H1 (cell line): ENCODE data around the gene PDE4B. TPM values are rescaled to one million over a fixed set of nuclear protein-coding genes. Genes with fewer than 3 reads are reported as not detected.

ENCODE experiments used
- BRCA1 ChIP-seq: IDR thresholded peaks from 2 replicates; pipeline ENCODE4 v1.6.1; 2012; ENCODE audit warnings: low read depth, low read length, improper control_type of control experiment
- CBX8 ChIP-seq: fragments of 300-800, 300-1000 bp; sonication (generic); IDR thresholded peaks from 2 replicates; pipeline ENCODE4 v1.7.1; 2016; ENCODE audit warnings: low read depth, low read length, borderline replicate concordance
- CEBPB ChIP-seq: IDR thresholded peaks from 2 replicates; pipeline ENCODE4 v1.6.1; 2012; ENCODE audit warnings: low read depth, low read length
- EP300 ChIP-seq, 2 experiments: IDR thresholded peaks; 1 replicate in 1 of 2; 2 replicates in 1 of 2; pipeline ENCODE4 v1.6.1; 2011 to 2012; ENCODE audit warnings: low read depth in 2 of 2, low read length in 2 of 2, mild to moderate bottlenecking in 2 of 2, borderline replicate concordance in 1 of 2, inconsistent platforms in 1 of 2, moderate library complexity in 1 of 2
- JUND ChIP-seq: IDR thresholded peaks from 2 replicates; pipeline ENCODE4 v1.6.1; 2011; ENCODE audit warnings: mild to moderate bottlenecking, improper control_type of control experiment, low read length
- NANOG ChIP-seq: IDR thresholded peaks from 2 replicates; pipeline ENCODE4 v1.6.1; 2011; ENCODE audit warnings: low read length, low read depth, mild to moderate bottlenecking, inconsistent platforms; ENCODE audit not compliant: insufficient read depth, poor library complexity, severe bottlenecking
- RNF2 ChIP-seq: fragments of 200-900, 300-1000 bp; sonication (generic); IDR thresholded peaks from 2 replicates; pipeline ENCODE4 v1.7.1; 2016; ENCODE audit warnings: borderline replicate concordance, low read depth, mild to moderate bottlenecking, antibody characterized with exemption, low read length; ENCODE audit not compliant: poor library complexity, severe bottlenecking; ENCODE audit errors: missing control alignments
- SP1 ChIP-seq: IDR thresholded peaks from 2 replicates; pipeline ENCODE4 v1.6.1; 2011; ENCODE audit warnings: low read depth, low read length
- SP4 ChIP-seq: IDR thresholded peaks from 2 replicates; pipeline ENCODE4 v1.6.1; 2012; ENCODE audit warnings: low read length, inconsistent platforms
- YY1 ChIP-seq: IDR thresholded peaks from 2 replicates; pipeline ENCODE4 v1.6.1; 2011; ENCODE audit warnings: low read depth, mild to moderate bottlenecking, low read length
- polyA plus RNA-seq, 7 experiments: library from polyadenylated mRNA; depleted of rRNA in 3 of 7; stranded (reverse) in 5 of 7; unstranded in 2 of 7; fragments of >200 nt in 5 of 7; fragments of 200-250 nt in 2 of 7; gene quantifications; 1 replicate in 5 of 7; 2 replicates in 1 of 7; 4 replicates in 1 of 7; pipeline versions ENCODE4 v1.2.1 to v1.2.3, GENCODE V29; 2011 to 2013; ENCODE audit warnings: missing spikeins in 2 of 7, mixed read lengths in 2 of 7
- total RNA-seq: library from RNA; stranded (reverse); fragmentation: NEBNext Ultra II Directional; extraction: Animal tissue kit (Norgen Biotek cat#: 25700); gene quantifications from 2 replicates; pipeline ENCODE4 v1.2.1, GENCODE V29; 2021
- TF ChIP-seq, protein P1 (sequence below): fragments of 300-600 bp; sonication (generic); IDR thresholded peaks from 2 replicates; pipeline ENCODE4 v1.7.1; 2012; ENCODE audit warnings: low read length, moderate library complexity, mild to moderate bottlenecking, inconsistent platforms; ENCODE audit not compliant: insufficient replicate concordance

Gene PDE4B
- total and polyA plus RNA-seq, 2 of the 8 experiments (the other 6 are each of a cell fraction or from before 2014, with no cell fraction given): 5.0 to 15.1 TPM

DNA sequence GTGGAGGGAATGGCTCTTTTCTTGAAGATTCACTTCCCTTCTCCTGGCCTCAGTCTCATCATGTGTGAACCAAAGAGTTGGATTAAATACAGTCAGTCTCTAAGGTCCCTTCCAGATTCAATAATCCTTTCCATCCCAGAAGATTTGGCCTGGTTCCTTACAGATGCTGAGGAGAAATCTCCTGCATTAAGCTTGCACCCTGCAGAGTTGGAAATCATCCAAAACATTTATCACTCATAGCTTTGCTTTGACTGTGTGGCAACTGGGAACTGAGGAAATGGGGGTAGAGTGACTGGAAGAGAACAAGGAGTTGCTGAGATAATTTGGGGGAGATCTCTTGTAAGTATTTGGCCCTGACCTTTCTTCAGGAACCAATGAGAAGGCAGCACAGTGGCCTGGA lies 520.7 kb downstream of the PDE4B start (continued):
- TF ChIP-seq, protein P1, sequence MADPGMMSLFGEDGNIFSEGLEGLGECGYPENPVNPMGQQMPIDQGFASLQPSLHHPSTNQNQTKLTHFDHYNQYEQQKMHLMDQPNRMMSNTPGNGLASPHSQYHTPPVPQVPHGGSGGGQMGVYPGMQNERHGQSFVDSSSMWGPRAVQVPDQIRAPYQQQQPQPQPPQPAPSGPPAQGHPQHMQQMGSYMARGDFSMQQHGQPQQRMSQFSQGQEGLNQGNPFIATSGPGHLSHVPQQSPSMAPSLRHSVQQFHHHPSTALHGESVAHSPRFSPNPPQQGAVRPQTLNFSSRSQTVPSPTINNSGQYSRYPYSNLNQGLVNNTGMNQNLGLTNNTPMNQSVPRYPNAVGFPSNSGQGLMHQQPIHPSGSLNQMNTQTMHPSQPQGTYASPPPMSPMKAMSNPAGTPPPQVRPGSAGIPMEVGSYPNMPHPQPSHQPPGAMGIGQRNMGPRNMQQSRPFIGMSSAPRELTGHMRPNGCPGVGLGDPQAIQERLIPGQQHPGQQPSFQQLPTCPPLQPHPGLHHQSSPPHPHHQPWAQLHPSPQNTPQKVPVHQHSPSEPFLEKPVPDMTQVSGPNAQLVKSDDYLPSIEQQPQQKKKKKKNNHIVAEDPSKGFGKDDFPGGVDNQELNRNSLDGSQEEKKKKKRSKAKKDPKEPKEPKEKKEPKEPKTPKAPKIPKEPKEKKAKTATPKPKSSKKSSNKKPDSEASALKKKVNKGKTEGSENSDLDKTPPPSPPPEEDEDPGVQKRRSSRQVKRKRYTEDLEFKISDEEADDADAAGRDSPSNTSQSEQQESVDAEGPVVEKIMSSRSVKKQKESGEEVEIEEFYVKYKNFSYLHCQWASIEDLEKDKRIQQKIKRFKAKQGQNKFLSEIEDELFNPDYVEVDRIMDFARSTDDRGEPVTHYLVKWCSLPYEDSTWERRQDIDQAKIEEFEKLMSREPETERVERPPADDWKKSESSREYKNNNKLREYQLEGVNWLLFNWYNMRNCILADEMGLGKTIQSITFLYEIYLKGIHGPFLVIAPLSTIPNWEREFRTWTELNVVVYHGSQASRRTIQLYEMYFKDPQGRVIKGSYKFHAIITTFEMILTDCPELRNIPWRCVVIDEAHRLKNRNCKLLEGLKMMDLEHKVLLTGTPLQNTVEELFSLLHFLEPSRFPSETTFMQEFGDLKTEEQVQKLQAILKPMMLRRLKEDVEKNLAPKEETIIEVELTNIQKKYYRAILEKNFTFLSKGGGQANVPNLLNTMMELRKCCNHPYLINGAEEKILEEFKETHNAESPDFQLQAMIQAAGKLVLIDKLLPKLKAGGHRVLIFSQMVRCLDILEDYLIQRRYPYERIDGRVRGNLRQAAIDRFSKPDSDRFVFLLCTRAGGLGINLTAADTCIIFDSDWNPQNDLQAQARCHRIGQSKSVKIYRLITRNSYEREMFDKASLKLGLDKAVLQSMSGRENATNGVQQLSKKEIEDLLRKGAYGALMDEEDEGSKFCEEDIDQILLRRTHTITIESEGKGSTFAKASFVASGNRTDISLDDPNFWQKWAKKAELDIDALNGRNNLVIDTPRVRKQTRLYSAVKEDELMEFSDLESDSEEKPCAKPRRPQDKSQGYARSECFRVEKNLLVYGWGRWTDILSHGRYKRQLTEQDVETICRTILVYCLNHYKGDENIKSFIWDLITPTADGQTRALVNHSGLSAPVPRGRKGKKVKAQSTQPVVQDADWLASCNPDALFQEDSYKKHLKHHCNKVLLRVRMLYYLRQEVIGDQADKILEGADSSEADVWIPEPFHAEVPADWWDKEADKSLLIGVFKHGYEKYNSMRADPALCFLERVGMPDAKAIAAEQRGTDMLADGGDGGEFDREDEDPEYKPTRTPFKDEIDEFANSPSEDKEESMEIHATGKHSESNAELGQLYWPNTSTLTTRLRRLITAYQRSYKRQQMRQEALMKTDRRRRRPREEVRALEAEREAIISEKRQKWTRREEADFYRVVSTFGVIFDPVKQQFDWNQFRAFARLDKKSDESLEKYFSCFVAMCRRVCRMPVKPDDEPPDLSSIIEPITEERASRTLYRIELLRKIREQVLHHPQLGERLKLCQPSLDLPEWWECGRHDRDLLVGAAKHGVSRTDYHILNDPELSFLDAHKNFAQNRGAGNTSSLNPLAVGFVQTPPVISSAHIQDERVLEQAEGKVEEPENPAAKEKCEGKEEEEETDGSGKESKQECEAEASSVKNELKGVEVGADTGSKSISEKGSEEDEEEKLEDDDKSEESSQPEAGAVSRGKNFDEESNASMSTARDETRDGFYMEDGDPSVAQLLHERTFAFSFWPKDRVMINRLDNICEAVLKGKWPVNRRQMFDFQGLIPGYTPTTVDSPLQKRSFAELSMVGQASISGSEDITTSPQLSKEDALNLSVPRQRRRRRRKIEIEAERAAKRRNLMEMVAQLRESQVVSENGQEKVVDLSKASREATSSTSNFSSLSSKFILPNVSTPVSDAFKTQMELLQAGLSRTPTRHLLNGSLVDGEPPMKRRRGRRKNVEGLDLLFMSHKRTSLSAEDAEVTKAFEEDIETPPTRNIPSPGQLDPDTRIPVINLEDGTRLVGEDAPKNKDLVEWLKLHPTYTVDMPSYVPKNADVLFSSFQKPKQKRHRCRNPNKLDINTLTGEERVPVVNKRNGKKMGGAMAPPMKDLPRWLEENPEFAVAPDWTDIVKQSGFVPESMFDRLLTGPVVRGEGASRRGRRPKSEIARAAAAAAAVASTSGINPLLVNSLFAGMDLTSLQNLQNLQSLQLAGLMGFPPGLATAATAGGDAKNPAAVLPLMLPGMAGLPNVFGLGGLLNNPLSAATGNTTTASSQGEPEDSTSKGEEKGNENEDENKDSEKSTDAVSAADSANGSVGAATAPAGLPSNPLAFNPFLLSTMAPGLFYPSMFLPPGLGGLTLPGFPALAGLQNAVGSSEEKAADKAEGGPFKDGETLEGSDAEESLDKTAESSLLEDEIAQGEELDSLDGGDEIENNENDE: no peak
- TF ChIP-seq NANOG (no peak), RNF2 (no peak), BRCA1 (no peak), JUND (no peak), YY1 (no peak), EP300 (IDR thresholded peaks at IDR 0.05; ENCODE audit: borderline replicate concordance in 1 of 2, low read depth in 2 of 2, low read length in 2 of 2) (no peak), CEBPB (no peak), SP1 (no peak), SP4 (no peak), CBX8 (no peak)
